ENCODE data around the gene CDNF. TPM values are rescaled to one million over a fixed set of nuclear protein-coding genes. Genes with fewer than 3 reads are reported as not detected.

CDNF gene
- total RNA-seq, 6 experiments from 2014 or later: 0.52 to 1.5 (median 0.97) TPM

DNA sequence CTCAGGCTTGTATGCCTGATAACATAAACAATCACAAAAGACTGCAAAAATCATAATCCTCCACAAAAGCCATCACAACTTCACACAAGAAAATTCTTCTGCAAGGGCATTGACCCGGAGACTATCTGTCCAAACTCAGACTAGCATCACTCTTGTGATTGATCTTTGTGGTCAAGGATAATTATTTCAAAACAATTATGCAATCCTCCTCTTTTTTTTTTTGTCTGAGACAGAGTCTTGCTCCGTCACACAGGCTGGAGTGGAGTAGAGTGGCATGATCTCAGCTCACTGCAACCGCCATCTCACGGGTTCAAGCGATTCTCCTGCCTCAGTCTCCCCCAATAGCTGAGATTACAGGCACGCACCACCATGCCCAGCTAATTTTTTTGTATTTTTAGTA lies 22.2 kb downstream of the CDNF start:
- H3K36me3 Mint-ChIP-seq (ENCODE audit: low read depth): no peaks in the 10 kb centered on the region
- TF ChIP-seq, protein P1, sequence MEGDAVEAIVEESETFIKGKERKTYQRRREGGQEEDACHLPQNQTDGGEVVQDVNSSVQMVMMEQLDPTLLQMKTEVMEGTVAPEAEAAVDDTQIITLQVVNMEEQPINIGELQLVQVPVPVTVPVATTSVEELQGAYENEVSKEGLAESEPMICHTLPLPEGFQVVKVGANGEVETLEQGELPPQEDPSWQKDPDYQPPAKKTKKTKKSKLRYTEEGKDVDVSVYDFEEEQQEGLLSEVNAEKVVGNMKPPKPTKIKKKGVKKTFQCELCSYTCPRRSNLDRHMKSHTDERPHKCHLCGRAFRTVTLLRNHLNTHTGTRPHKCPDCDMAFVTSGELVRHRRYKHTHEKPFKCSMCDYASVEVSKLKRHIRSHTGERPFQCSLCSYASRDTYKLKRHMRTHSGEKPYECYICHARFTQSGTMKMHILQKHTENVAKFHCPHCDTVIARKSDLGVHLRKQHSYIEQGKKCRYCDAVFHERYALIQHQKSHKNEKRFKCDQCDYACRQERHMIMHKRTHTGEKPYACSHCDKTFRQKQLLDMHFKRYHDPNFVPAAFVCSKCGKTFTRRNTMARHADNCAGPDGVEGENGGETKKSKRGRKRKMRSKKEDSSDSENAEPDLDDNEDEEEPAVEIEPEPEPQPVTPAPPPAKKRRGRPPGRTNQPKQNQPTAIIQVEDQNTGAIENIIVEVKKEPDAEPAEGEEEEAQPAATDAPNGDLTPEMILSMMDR (IDR thresholded peaks at IDR 0.05): no peak
- H3K27me3 Mint-ChIP-seq (ENCODE audit: insufficient read depth): peaks cover 18% of the 10 kb centered on the region
- H3K4me3 Mint-ChIP-seq: no peak overlapping the region
- peaks cover 29% of the 10 kb centered on the region for H3K4me1 Mint-ChIP-seq (ENCODE audit: low read depth)
- H3K27ac Mint-ChIP-seq: no peak overlapping the region
- no peak for DNase-seq
- no peaks in the 10 kb centered on the region for H3K9me3 Mint-ChIP-seq

DNA sequence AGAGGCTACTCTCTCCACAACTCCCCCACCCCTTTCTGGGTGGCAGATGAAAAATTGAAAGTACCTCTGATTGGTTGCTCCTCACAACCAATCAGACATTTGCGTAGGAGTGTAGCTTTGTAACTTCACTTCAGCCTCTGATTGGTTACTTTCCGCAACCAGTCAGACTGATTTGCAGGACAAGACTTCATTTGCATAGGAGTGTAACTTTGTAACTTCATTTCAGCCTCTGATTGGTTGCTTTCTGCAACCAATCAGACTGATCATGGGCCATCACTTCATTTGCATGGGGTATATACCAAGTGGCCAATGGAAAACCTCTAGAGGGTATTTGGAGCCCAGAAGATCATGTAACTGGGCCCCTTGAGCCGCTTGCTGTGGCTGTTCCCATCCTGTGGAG lies 25.6 kb downstream of the CDNF start:
- Mint-ChIP-seq H3K4me3 (peak overlapping the region; percentile 34; the same call in 1 of the 2 replicates), H3K9me3 (no peaks in the 10 kb centered on the region), H3K27me3 (ENCODE audit: insufficient read depth) (peaks cover 18% of the 10 kb centered on the region), H3K36me3 (ENCODE audit: low read depth) (no peaks in the 10 kb centered on the region), H3K27ac (no peak overlapping the region), H3K4me1 (ENCODE audit: low read depth) (peaks cover 11% of the 10 kb centered on the region; the same call in 1 of the 2 replicates)
- TF ChIP-seq, protein P1 (IDR thresholded peaks at IDR 0.05): no peak
- DNase-seq: no peak

DNA sequence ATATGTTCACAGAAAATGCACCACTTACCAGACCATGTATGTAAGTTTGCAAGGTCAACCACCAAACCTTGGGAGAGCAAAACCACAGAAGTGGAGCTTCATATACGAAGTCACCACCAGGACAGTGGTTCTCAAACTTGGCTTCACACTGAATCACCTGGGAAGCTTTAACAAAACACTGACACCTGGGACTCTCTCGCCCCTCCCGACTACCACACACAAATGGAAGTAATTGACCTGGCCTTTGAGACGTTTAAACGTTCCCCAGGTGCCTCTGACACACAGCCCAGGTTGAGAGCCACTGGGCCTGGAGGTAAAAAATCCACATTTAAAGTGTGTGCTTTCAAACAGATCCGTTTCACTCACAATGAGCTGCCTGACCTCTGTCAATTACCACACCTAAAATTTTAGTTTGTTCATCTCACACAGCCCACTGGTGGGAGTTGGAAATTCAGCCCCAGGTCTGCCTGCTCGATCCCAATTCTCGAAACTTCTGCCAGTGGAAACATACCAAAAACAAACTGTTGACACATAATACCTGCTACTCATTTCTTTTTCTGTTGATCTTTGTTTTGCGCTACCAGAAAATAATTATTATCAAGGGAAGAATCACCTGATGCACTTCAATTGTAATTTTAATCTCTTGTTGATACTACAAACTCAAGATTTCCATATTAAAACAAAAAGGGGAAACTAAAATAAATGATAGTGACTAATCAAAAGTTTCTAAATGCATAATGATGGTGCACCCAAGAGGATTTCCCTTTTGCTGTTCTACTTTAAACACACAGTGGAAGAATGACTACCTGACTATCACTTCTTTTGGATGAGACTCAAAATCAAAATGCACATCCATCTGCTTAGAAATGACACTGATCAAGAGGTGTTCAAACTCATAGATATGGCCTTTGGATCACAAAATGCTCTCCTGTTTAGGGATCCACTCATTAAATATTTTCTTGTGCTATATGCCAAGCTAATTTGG lies 26.6 kb downstream of the CDNF start:
- Mint-ChIP-seq H3K9me3 (no peaks in the 10 kb centered on the region), H3K4me1 (ENCODE audit: low read depth) (peaks cover 10% of the 10 kb centered on the region; the same call in 1 of the 2 replicates), H3K27me3 (ENCODE audit: insufficient read depth) (peaks cover 28% of the 10 kb centered on the region), H3K4me3 (no peak overlapping the region), H3K27ac (no peak overlapping the region), H3K36me3 (ENCODE audit: low read depth) (no peaks in the 10 kb centered on the region)
- DNase-seq: no peak
- TF ChIP-seq, protein P1 (IDR thresholded peaks at IDR 0.05): no peak

DNA sequence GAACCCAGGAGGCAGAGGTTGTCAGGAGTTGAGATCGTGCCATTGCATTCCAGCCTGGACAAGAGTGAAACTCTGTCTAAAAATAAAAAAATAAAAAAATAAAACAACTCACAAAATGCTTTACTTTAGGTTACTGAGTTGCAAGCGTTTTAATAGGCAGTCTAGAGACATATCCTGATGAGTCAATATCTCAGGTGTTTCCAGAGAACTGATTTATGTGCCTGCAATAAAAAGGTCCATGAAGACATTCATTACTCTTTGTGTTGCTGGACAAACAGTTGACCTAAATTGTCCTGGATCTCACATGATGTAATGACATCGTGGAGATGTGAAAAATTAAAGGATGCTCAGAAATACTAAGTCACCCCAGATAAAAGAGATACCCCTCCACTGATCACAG lies 31.5 kb downstream of the CDNF start:
- DNase-seq: no peak
- H3K27ac Mint-ChIP-seq: no peak overlapping the region
- no peaks in the 10 kb centered on the region for H3K36me3 Mint-ChIP-seq (ENCODE audit: low read depth)
- TF ChIP-seq, protein P1 (IDR thresholded peaks at IDR 0.05): no peak
- no peaks in the 10 kb centered on the region for H3K4me1 Mint-ChIP-seq (ENCODE audit: low read depth)
- H3K4me3 Mint-ChIP-seq: no peak overlapping the region
- H3K27me3 Mint-ChIP-seq (ENCODE audit: insufficient read depth): peaks cover 24% of the 10 kb centered on the region
- H3K9me3 Mint-ChIP-seq: no peaks in the 10 kb centered on the region

DNA sequence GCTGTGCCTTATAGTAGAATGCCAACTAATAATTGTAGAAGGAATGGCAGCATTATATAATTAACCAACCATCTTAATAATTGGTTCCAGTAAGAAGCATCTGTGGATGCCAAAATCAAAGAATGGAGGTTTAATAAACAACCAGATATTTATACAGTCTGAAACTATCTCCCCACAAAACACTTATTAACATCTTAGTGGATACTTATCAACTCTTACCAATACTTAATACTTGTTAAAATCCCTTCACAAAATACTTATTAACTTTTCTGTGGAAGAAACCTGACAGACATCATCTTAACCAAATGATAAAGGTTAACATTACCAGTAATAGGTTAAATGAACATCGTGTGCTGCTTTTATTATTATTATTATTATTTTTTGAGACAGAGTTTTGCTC lies 34.0 kb downstream of the CDNF start:
- TF ChIP-seq, protein P1 (IDR thresholded peaks at IDR 0.05): no peak
- H3K9me3 Mint-ChIP-seq: no peaks in the 10 kb centered on the region
- H3K27ac Mint-ChIP-seq: no peak overlapping the region
- no peak for DNase-seq
- no peaks in the 10 kb centered on the region for H3K36me3 Mint-ChIP-seq (ENCODE audit: low read depth)
- H3K4me3 Mint-ChIP-seq: no peak overlapping the region
- H3K27me3 Mint-ChIP-seq (ENCODE audit: insufficient read depth): peaks cover 37% of the 10 kb centered on the region
- H3K4me1 Mint-ChIP-seq (ENCODE audit: low read depth): no peaks in the 10 kb centered on the region

Measured in HFFc6 (cell line).